ENCODE data around the gene HID1. TPM values are rescaled to one million over a fixed set of nuclear protein-coding genes. Genes with fewer than 3 reads are reported as not detected.

HID1 gene
- 0.45 and 0.67 TPM in 2 replicates for total RNA-seq

GRCh38 chr17:74972107-74972972 is at the start of gene HID1:
Gene HID1, minus strand, starts transcription at chr17:74972759. Its CDS starts 103 bp downstream, at chr17:74972656.

GRCh38 chr17:75012346-75013091 is 40.0 kb upstream of the HID1 start, which contains the start of gene MRPL58:
Gene MRPL58, plus strand, starts transcription at chr17:75012670. Its CDS starts 17 bp downstream, at chr17:75012687.

GRCh38 chr17:74987418-74987908 is 14.9 kb upstream of the HID1 start, which contains the start of gene CDR2L:
Gene CDR2L, plus strand, starts transcription at chr17:74987632. Its CDS starts 412 bp downstream, at chr17:74988044.

GRCh38 chr17:74935585-74936469 is 36.7 kb downstream of the HID1 start, which contains the start of gene OTOP3:
Gene OTOP3, plus strand, starts transcription at chr17:74935898. Its CDS starts 24 bp downstream, at chr17:74935922.

GRCh38 chr17:74924250-74924948 is 48.2 kb downstream of the HID1 start, which contains the start of gene OTOP2:
Gene OTOP2, plus strand, starts transcription at chr17:74924273. Its CDS starts 360 bp downstream, at chr17:74924633.

GRCh38 chr17:74922694-74923537 is 49.6 kb downstream of the HID1 start, which contains the start of gene USH1G:
Gene USH1G, minus strand, starts transcription at chr17:74923255. Its CDS starts 182 bp downstream, at chr17:74923073.

Other genes starting within 250 kb of the HID1 start
- gene RAB37, start 235.5 kb downstream of the HID1 start, total RNA-seq: 0.67 and 0.89 TPM in 2 replicates
- 36.0 and 40.7 TPM in 2 replicates for gene NHERF1, start 224.1 kb downstream of the HID1 start, total RNA-seq
- 23.2 and 24.4 TPM in 2 replicates for gene NAT9, start 196.4 kb downstream of the HID1 start, total RNA-seq
- gene GRIN2C, start 112.9 kb downstream of the HID1 start, total RNA-seq: not detected in 2 replicates
- 31.1 and 32.1 TPM in 2 replicates for gene FDXR, start 99.8 kb downstream of the HID1 start, total RNA-seq
- gene FADS6, start 79.1 kb downstream of the HID1 start, total RNA-seq: not detected in 2 replicates
- not detected in 2 replicates for gene USH1G, start 49.5 kb downstream of the HID1 start, total RNA-seq
- gene OTOP2, start 48.5 kb downstream of the HID1 start, total RNA-seq: not detected in 2 replicates
- gene OTOP3, start 36.9 kb downstream of the HID1 start, total RNA-seq: not detected in 2 replicates
- gene CDR2L, start 14.9 kb upstream of the HID1 start, total RNA-seq: 15.8 and 21.5 TPM in 2 replicates
- 95.0 and 112 TPM in 2 replicates for gene MRPL58, start 39.9 kb upstream of the HID1 start, total RNA-seq
- gene ATP5PD, start 74.2 kb upstream of the HID1 start, total RNA-seq: 327 and 334 TPM in 2 replicates
- 13.7 and 15.3 TPM in 2 replicates for gene KCTD2, start 74.5 kb upstream of the HID1 start, total RNA-seq
- 8.2 and 9.2 TPM in 2 replicates for gene SLC16A5, start 115.2 kb upstream of the HID1 start, total RNA-seq
- 3.9 and 4.5 TPM in 2 replicates for gene ARMC7, start 137.2 kb upstream of the HID1 start, total RNA-seq
- 139 and 146 TPM in 2 replicates for gene NT5C, start 159.0 kb upstream of the HID1 start, total RNA-seq
- gene JPT1, start 181.8 kb upstream of the HID1 start, total RNA-seq: 501 and 529 TPM in 2 replicates
- gene SUMO2, start 210.2 kb upstream of the HID1 start, total RNA-seq: 102 and 108 TPM in 2 replicates
- gene NUP85, start 232.9 kb upstream of the HID1 start, total RNA-seq: 44.4 and 47.2 TPM in 2 replicates

All from bronchus fibroblast of lung (primary cell).